NCI-H146 treated with DMSO at 0.1 percent for 48 hours (cell line): ENCODE results near the gene MMAB.

Experiments
- DNase-seq: peaks from one replicate; lab custom pipeline; 2025; ENCODE audit not compliant: unreplicated experiment; lab: John Stamatoyannopoulos, UW

The MMAB gene

GRCh38 chr12:109540526-109541412, 32.5 kb downstream of the MMAB start:
- DNase-seq, result no peak

- no peak for DNase-seq
Measured at GRCh38 chr12:109539508-109539907, 33.8 kb downstream of the MMAB start.

- DNase-seq, result no peak
Measured at GRCh38 chr12:109538191-109538863, 35.0 kb downstream of the MMAB start.

- DNase-seq, result no peak
Measured at GRCh38 chr12:109537136-109537535, 36.2 kb downstream of the MMAB start.

GRCh38 chr12:109535863-109536250, 37.4 kb downstream of the MMAB start:
- no peak for DNase-seq

- DNase-seq, result no peak
Measured at GRCh38 chr12:109535231-109535862, 38.0 kb downstream of the MMAB start.

GRCh38 chr12:109534456-109534855, 38.8 kb downstream of the MMAB start:
- no peak for DNase-seq

- DNase-seq, result no peak
Measured at GRCh38 chr12:109533487-109533740, 39.9 kb downstream of the MMAB start.

GRCh38 chr12:109532721-109533486, 40.4 kb downstream of the MMAB start:
- DNase-seq, result no peak

GRCh38 chr12:109531411-109531810, 41.9 kb downstream of the MMAB start:
- no peak for DNase-seq

- no peak for DNase-seq
Measured at GRCh38 chr12:109529691-109530640, 43.3 kb downstream of the MMAB start.

- no peak for DNase-seq
Measured at GRCh38 chr12:109527489-109528123, 45.7 kb downstream of the MMAB start.

- DNase-seq, result no peak
Measured at GRCh38 chr12:109525279-109525585, 48.1 kb downstream of the MMAB start.

GRCh38 chr12:109524466-109525278, 48.6 kb downstream of the MMAB start:
- no peak for DNase-seq

GRCh38 chr12:109523504-109523903, 49.8 kb downstream of the MMAB start:
- no peak for DNase-seq

- no peak for DNase-seq
Measured at GRCh38 chr12:109523071-109523470, 50.2 kb downstream of the MMAB start.

GRCh38 chr12:109521831-109522230, 51.5 kb downstream of the MMAB start:
- no peak for DNase-seq

- DNase-seq, result no peak
Measured at GRCh38 chr12:109519787-109520186, 53.5 kb downstream of the MMAB start.
